Ecto neural progenitor cell (in vitro differentiated cells): ENCODE data around the gene RAB20.
"Not testable (repeated sequence)": the region's sequence is repeated elsewhere in the genome, so short reads cannot be mapped to it uniquely, and the experiment has no call there.

Source experiments
- DNase-seq: peaks from one replicate; pipeline ENCODE4 v3.0.0-alpha.2; 2018; ENCODE audit warnings: low spot score

The RAB20 gene

GRCh38 chr13:110575322-110576069 is 14.0 kb upstream of the RAB20 start:
- no peak for DNase-seq

- DNase-seq = no peak
Observed at GRCh38 chr13:110574161-110574560, 12.6 kb upstream of the RAB20 start.

GRCh38 chr13:110572778-110573118 is 11.2 kb upstream of the RAB20 start:
- no peak for DNase-seq

GRCh38 chr13:110571896-110572777 is 10.6 kb upstream of the RAB20 start:
- DNase-seq = no peak

GRCh38 chr13:110570886-110571285 is 9.4 kb upstream of the RAB20 start:
- no peak for DNase-seq

- DNase-seq = not testable (repeated sequence)
Observed at GRCh38 chr13:110569962-110570361, 8.4 kb upstream of the RAB20 start.

- DNase-seq = no peak
Observed at GRCh38 chr13:110568612-110569011, 7.1 kb upstream of the RAB20 start.

GRCh38 chr13:110566171-110566570 is 4.6 kb upstream of the RAB20 start:
- no peak for DNase-seq

GRCh38 chr13:110565296-110565695 is 3.8 kb upstream of the RAB20 start:
- DNase-seq = no peak

- no peak for DNase-seq
Observed at GRCh38 chr13:110564472-110564985, 3.0 kb upstream of the RAB20 start.

GRCh38 chr13:110563463-110563774 is 1.9 kb upstream of the RAB20 start:
- no peak for DNase-seq

GRCh38 chr13:110562696-110563462 is 1.4 kb upstream of the RAB20 start:
- DNase-seq = no peak

- DNase-seq = no peak
Observed at GRCh38 chr13:110562036-110562597, 595 bp upstream of the RAB20 start.

- peak; percentile 73 for DNase-seq
Observed at GRCh38 chr13:110560601-110561343, 750 bp downstream of the RAB20 start.

- no peak for DNase-seq
Observed at GRCh38 chr13:110559986-110560385, 1.5 kb downstream of the RAB20 start.

- DNase-seq = no peak
Observed at GRCh38 chr13:110559429-110559943, 2.0 kb downstream of the RAB20 start.

- DNase-seq = no peak
Observed at GRCh38 chr13:110557610-110558305, 3.8 kb downstream of the RAB20 start.

GRCh38 chr13:110557082-110557481 is 4.4 kb downstream of the RAB20 start:
- no peak for DNase-seq

- DNase-seq = no peak
Observed at GRCh38 chr13:110556224-110556606, 5.3 kb downstream of the RAB20 start.

GRCh38 chr13:110555601-110556223 is 5.8 kb downstream of the RAB20 start:
- no peak for DNase-seq
